A673 (cell line): ENCODE measurements around the gene TIMM10B. TPM values are rescaled to one million over a fixed set of nuclear protein-coding genes. Genes with fewer than 3 reads are reported as not detected.

Experiments used
- BruUV-seq: library from RNA; stranded (reverse); fragments of 400-500 nt; replicated peaks from 2 replicates; lab custom pipeline; 2021; lab: Mats Ljungman, UMichigan
- CTCF ChIA-PET: fragments of 300-600 bp; sonication (Branson Sonifier 250); formaldehyde crosslinking; loops from one replicate; lab custom pipeline; 2022; ENCODE audit warnings: antibody characterized with exemption; lab: Charles Lee
- POLR2A ChIA-PET: fragments of 300-600 bp; sonication (Branson Sonifier 250); formaldehyde crosslinking; loops from one replicate; lab custom pipeline; 2022; ENCODE audit warnings: antibody characterized with exemption; ENCODE audit not compliant: low non-redundant PET; lab: Charles Lee
- DNase-seq: peaks from one replicate; pipeline ENCODE4 v3.0.0-alpha.2; 2015; ENCODE audit warnings: low spot score
- H3K27ac ChIP-seq: fragments of 200-600 bp; sonication (generic); 2 replicates; pipeline ENCODE4 v1.5.1; 2016; ENCODE audit warnings: mixed run types, low read depth, mild to moderate bottlenecking, mixed read lengths, antibody characterized with exemption, low read length; ENCODE audit not compliant: poor library complexity, severe bottlenecking
- H3K27me3 ChIP-seq: fragments of 200-600 bp; sonication (generic); replicated peaks from 2 replicates; pipeline ENCODE4 v1.6.1; 2017; ENCODE audit warnings: mixed run types, low read depth, mild to moderate bottlenecking, mixed read lengths, antibody characterized with exemption, low read length; ENCODE audit not compliant: insufficient read depth, poor library complexity
- H3K36me3 ChIP-seq: fragments of 200-600 bp; sonication (generic); 2 replicates; pipeline ENCODE4 v1.6.1; 2016; ENCODE audit warnings: mixed run types, mild to moderate bottlenecking, mixed read lengths, antibody characterized with exemption, low read length; ENCODE audit not compliant: insufficient read depth, poor library complexity, severe bottlenecking
- H3K4me1 ChIP-seq: fragments of 200-600 bp; sonication (generic); 2 replicates; pipeline ENCODE4 v1.6.1; 2017; ENCODE audit warnings: mixed run types, mild to moderate bottlenecking, mixed read lengths, antibody characterized with exemption, low read length; ENCODE audit not compliant: insufficient read depth, poor library complexity, severe bottlenecking
- H3K4me3 ChIP-seq: fragments of 200-600 bp; sonication (generic); 2 replicates; pipeline ENCODE4 v1.5.1; 2016; ENCODE audit warnings: low read depth, mixed run types, mild to moderate bottlenecking, mixed read lengths, low read length; ENCODE audit not compliant: poor library complexity, severe bottlenecking
- H3K9me3 ChIP-seq: fragments of 200-600 bp; sonication (generic); 2 replicates; pipeline ENCODE4 v1.6.1; 2016; ENCODE audit warnings: mixed run types, low read depth, mild to moderate bottlenecking, mixed read lengths, antibody characterized with exemption, low read length; ENCODE audit not compliant: poor library complexity, severe bottlenecking
- CTCF ChIP-seq: fragments of 300-800, 200-600 bp; sonication (generic); conservative IDR thresholded peaks from 2 replicates; pipeline ENCODE4 v1.5.1; 2017; ENCODE audit warnings: low read depth, mild to moderate bottlenecking, antibody characterized with exemption, low read length, moderate library complexity, mixed read lengths
- EZH2 ChIP-seq: fragments of 200-600 bp; sonication (generic); IDR thresholded peaks from 2 replicates; pipeline ENCODE4 v1.6.1; 2017; ENCODE audit warnings: borderline replicate concordance, low read depth, mild to moderate bottlenecking, mixed read lengths, antibody characterized with exemption, low read length; ENCODE audit not compliant: poor library complexity, severe bottlenecking
- intact Hi-C: fragments of 100-400 bp; cut with micrococcal nuclease; formaldehyde crosslinking; loops from one replicate; pipeline ENCODE4 v1.10.0; 2022; ENCODE audit not compliant: unreplicated experiment
- total RNA-seq: library from RNA; stranded (reverse); gene quantifications from 2 replicates; pipeline ENCODE4 v1.2.3, GENCODE V29; 2021

The TIMM10B gene
- total RNA-seq, 1 experiment from 2014 or later = 40.3 TPM

- H3K36me3 ChIP-seq = peaks cover 34% of the 10 kb centered on the region
- H3K4me3 ChIP-seq = no peak overlapping the region
- H3K27me3 ChIP-seq = no peaks in the 10 kb centered on the region
- POLR2A ChIA-PET = no interaction called here
- H3K9me3 ChIP-seq = no peaks in the 10 kb centered on the region
- H3K4me1 ChIP-seq = no peaks in the 10 kb centered on the region
- BruUV-seq = no TSS peak
- TF ChIP-seq EZH2 (no peak), CTCF (no peak)
- CTCF ChIA-PET = no interaction called here
- intact Hi-C loops = no loop called here
- DNase-seq = no peak
- H3K27ac ChIP-seq = no peak overlapping the region
Observed at GRCh38 chr11:6458352-6459098, 22.8 kb upstream of the TIMM10B start.

DNA sequence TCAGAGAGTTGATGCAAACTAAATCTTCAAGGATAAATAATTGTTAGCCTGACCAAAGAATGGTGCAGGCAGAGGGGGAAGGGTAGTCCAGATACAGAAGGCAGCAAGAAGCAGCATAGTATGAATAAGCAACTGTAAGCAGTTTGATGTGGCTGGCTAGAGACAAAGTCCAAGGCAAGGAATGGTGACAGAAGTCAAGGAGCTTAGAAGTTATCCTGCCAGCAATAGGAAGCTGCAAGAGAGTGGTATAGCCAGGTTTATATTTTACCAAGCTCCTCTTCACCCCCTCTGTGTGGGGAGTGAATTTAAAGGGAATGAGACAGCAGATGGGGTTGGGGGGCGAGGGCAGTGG, 22.2 kb upstream of the TIMM10B start:
- no peak for TF ChIP-seq CTCF
- no peaks in the 10 kb centered on the region for H3K4me1 ChIP-seq
- no peak for DNase-seq
- no TSS peak for BruUV-seq
- H3K27ac ChIP-seq = no peak overlapping the region
- ChIA-PET POLR2A (no interaction called here), CTCF (no interaction called here)
- H3K4me3 ChIP-seq = no peak overlapping the region
- intact Hi-C loops = no loop called here
- peaks cover 39% of the 10 kb centered on the region for H3K36me3 ChIP-seq
- H3K27me3 ChIP-seq = no peaks in the 10 kb centered on the region
- H3K9me3 ChIP-seq = no peaks in the 10 kb centered on the region

GRCh38 chr11:6468712-6469495, 12.4 kb upstream of the TIMM10B start:
- ChIA-PET POLR2A (no interaction called here), CTCF (interaction anchor here (0.5 to 1.1 kb wide), 4 partner anchors 25 to 204 kb away, joined by 3 to 7 read pairs (median 4); no protein-coding TSS in a partner anchor)
- Histone ChIP-seq H3K4me1 (peaks cover 30% of the 10 kb centered on the region), H3K36me3 (peaks cover 21% of the 10 kb centered on the region), H3K4me3 (no peak overlapping the region), H3K27me3 (no peaks in the 10 kb centered on the region), H3K27ac (peak overlapping the region; percentile 62), H3K9me3 (no peaks in the 10 kb centered on the region)
- DNase-seq = peak; percentile 97
- TF ChIP-seq EZH2 (no peak), CTCF (no peak)
- intact Hi-C loops = loop anchor here (5.0 to 10.0 kb wide), 2 partner anchors 148 to 234 kb away; partner anchors contain the start of genes CNGA4, FHIP1B and TPP1
- no TSS peak for BruUV-seq
